ENCODE results near the gene POC1B.
"Not testable (repeated sequence)": the region's sequence is repeated elsewhere in the genome, so short reads cannot be mapped to it uniquely, and the experiment has no call there.

The POC1B gene

DNA sequence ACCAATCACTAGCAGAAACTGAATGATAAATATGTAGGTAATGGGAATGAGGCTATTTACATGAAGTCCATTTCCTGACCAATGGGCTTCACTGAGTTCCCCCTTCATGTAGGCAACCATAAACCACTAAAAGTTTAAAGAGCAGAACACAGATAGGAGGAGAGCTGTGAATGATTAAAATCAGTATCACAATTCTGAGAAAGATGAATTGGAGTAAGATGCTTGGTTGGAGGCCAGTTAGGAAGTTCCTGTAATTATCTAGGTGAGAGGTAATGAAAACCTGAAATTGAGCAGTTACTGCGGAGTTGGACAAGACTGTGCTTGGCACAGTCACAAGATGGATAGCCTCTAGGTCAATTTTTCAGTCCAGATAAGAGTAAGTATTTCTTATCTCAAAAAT is 57.8 kb downstream of the POC1B start:
- in situ Hi-C loops (cut with MboI; ENCODE audit: low sequenced_read_pairs) = no loop called here

DNA sequence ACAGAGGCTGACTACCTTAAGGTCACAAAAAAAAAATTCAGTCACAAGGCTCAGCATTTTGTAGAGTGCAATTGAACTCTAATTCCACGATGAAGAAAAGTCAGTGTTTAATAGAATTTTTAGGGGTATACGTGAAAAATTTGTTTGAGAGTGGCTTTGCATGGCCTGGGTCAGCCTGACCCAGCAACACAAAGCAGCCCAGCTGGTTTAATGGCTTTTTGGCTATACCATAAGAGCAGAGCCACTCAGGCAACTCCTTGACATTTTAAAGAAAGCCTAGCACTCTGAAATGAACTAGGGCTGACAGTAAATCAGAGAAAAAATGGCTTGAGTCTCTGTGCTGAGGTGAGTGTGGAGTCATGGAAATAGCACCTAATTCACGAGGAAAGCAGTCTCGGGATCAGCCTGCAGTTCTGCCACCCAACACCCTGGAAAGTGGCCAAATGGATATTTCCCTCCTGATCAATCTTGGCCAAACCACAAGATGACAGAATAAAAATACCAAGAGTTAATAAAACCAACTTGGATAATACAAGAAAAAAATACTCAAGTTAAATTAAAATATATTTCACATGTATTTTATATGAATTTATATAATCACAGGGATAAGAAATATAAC is 60.8 kb downstream of the POC1B start:
- in situ Hi-C loops (cut with MboI; ENCODE audit: low sequenced_read_pairs) = no loop called here

DNA sequence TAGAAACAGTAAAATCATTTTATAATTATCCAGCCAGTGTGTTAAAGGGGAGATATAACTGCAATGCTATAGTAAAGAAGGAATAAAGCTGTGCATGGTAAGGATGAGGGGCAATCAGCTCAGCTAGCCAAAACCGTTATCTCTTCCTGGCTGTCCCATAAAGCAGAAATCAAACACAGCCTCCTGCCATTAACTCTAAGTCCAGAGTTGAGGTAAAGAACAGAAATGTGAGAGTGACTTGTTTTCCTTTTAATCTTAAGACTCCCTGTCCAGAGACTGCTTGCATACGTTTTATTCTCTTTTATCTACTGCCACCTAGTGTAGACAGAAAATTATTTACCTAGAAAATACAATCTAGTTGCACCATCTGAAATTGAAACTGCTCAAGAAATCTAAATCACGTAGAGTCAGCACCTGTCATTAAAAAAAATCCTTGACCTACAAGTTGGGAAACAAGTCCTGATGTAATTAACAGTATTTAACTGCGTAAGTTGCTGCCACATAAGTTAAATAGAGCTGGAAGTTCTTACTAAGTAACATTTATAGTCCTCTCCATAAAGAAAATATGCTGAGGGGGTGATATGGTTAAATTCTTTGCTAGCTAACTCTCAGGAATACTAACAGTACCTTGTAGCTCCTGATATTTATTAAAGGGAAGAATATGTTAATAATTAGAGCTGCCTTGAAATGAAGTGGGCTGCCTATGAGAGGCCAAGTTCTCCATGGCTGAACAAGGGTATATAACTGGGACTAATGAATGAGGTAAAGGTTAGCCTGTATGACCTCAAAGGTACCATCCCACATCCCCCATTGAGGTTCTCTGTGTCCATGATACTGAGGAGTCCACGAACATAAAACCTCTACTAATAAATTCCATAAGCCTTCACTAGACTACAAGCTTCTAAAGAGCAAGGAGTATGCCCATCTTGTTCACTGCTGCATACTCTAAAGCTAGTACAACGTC is 63.9 kb downstream of the POC1B start:
- in situ Hi-C loops (cut with MboI; ENCODE audit: low sequenced_read_pairs) = no loop called here

DNA sequence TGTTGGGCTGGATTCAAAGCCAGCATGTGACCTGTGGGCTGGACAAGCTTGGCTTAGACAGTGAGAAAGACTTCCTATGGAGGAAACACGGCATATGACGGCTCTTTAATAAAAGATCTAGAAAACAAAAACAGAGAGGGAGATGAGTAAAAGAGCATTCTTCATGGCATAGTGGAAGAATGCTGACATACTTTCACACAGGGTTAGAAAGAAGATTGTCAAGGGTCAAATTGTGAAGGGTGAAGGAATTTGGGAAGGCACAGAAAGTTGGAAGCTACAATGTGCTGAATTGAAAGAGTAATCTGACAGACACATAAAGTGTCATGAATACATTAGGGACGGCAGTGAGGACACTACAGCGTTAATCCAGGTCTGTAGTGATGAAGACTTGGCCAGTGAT is 64.7 kb downstream of the POC1B start:
- in situ Hi-C loops (cut with MboI; ENCODE audit: low sequenced_read_pairs) = no loop called here

DNA sequence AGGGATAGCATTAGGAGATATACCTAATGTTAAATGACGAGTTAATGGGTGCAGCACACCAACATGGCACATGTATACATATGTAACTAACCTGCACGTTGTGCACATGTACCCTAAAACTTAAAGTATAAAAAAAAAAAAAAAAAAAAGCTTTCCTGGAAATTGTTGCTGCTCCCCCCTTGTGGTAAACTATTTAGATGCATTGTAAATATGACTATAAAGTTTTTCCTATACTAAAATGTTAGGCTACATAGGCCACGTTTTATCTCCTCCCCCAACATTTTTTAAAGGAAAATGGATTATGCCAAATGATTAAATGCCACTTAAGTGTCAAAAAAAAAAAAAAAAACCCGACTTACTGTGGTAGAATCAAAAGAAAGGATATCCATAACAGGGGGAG is 66.6 kb downstream of the POC1B start:
- in situ Hi-C loops (cut with MboI; ENCODE audit: low sequenced_read_pairs) = not testable (repeated sequence)

DNA sequence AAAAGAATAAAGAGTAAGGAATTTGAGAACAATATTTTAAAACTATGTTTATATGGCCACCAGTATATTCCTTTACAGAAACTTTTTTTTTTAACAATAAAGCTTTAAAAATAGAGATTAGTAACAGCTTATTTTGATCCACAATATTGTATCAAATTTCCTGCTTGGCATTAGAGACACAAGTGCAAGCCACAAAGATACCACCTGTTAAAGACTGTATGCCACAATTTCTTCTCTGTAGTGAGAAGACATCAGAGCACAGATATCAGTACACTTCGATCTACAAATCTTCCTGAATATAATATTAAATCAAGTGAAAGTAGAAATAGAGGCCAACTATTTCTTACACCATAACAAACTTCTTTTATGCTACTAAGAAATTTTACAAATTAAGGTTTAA is 69.3 kb downstream of the POC1B start:
- in situ Hi-C loops (cut with MboI; ENCODE audit: low sequenced_read_pairs) = no loop called here

DNA sequence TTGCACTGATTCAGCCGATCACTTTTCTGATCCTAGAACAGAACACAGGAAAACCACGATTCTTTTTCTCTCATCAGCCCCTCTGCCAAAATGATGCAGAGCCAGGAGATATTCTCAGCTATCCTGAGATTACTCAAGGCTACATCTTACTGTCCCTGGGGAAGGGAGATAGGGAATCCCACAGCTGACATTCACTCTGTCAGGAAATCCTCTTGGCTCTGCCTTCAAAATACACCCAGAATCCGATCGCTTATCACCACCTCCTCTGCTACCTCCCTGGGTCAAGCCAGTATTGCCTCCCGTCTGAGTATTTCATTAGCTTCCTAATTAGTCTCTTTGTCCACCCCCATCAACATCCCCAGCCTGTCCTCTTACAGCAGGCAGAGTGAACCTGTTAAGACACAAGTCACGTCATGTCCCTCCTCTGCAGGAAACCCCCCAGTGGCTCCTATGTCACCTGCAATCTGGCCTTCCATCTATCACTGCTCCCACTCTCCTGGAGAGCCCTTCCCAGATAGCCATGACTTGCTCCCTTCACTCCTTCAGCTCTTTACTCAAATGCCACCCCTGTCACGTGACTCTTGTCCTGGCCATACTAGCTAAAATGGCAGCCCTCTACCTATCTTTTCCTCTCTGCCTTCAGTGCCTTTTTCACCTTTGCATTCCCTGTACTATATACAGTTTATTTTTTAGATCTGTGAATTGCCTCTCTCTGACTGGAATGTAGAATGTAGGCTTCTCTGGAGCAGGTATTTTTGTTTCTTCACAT is 71.6 kb downstream of the POC1B start:
- in situ Hi-C loops (cut with MboI; ENCODE audit: low sequenced_read_pairs) = no loop called here

DNA sequence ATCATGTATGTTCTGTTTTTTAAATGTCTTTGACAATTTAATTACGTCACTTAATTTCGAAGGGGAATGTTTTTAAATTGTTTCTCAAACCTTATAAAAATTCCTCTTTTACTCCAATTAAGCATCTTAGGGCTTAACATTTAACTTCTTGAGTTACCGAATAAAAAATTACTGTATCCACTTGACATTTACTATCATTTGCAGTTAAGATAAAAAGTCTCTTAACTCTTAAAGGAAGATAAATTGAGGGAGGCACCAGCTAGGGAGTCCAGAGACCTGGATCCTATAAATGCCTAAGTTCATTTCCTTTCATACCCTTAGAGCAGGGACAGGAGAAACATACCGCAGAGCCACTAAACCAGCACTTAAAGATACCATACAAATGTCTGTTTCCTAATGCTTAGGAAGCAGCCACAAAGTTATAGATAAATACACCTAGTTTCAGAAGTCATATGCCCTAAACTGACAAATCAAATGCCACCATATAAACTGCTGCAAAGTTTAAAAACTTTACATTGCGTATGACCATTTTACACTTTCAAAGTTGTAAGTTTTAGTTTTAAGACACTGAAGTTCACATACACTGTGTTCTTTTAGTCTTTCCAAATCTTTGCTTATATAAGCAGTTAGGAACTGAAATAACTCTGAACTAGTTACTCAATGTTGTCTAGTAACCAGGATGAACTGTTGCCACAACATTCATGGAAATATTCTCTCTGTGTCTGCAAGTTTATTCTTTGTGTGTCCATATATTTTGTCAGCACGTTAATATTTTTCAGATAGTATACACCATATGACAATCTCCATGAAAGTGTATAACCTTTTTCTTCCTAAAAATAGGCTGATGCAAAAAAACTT is 72.5 kb downstream of the POC1B start:
- in situ Hi-C loops (cut with MboI; ENCODE audit: low sequenced_read_pairs) = no loop called here

DNA sequence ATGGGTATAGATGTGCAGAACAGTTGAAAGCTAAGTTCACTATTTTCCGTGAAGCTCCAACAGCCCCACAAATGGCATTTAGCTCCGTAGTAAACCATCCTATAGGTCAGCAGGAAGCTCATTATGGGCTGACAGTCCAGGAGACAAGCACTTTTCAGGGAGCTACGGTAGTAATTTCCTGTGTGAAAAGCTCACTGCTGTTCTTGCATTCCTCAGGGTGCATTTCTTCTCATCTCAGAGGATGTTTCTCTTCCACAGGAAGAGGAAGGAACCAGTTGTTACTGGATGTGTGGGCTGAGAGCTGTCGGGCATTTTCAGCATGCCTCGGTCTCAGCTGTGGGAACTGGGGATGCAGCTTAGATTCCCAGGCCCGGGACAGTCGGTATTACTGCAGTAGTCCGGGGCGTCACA is 74.0 kb downstream of the POC1B start:
- in situ Hi-C loops (cut with MboI; ENCODE audit: low sequenced_read_pairs) = no loop called here

DNA sequence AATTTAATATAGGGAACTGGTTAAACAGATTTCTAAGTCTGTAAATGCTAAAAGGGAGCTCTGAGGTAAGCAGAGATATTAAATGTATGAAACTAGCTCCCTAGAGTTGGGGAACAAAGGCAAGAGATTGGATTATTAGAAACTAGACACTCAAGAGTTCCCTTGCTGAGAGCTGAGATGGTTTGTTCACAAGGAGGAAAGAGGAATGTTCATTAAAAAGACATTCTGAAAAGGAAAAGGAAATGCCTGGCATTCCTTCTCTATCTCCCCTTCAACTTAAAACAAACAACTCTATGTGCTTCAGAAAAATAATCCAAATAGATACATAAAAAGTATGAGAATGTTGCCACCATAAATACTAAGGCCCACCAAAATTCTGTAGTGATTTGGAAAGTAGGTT is 74.9 kb downstream of the POC1B start:
- in situ Hi-C loops (cut with MboI; ENCODE audit: low sequenced_read_pairs) = no loop called here

DNA sequence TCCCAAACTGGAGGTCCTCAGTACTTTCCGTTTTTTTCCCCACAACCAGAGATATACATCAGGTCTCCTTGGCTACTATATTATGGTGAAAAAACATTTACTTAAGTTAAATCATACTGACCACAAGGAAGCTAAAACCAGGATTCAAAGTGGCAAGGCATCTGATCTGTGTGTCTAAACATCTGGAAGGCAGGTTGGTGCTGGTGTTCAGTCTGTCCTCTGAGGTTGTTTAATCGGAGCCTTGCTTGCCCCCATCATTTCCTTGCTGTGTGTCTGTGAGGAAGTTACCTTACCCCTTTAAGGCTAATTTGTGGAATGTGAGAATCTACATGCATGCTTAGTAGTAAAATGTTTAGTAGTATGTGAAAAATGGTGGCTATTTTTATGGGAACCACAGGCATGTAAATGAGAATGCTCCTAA is 76.9 kb downstream of the POC1B start:
- in situ Hi-C loops (cut with MboI; ENCODE audit: low sequenced_read_pairs) = no loop called here

DNA sequence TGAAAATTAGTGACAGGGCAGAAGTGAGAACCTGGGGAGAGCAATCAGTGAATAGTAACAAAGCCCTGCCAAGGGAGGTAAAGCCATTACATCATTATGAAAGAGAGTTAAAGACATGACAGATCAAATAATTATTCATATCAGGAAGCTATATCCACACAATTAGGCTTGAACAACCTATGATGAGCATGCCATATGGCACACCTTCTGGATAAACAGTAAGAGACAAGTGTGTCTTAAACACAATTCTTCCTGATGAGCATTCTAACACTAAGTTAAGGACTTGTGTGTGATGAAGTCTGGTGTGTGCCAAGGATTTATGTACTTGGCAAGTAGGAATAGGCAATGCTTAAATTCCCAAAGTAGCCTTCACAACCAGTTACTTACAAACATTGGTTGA is 77.3 kb downstream of the POC1B start:
- in situ Hi-C loops (cut with MboI; ENCODE audit: low sequenced_read_pairs) = no loop called here

DNA sequence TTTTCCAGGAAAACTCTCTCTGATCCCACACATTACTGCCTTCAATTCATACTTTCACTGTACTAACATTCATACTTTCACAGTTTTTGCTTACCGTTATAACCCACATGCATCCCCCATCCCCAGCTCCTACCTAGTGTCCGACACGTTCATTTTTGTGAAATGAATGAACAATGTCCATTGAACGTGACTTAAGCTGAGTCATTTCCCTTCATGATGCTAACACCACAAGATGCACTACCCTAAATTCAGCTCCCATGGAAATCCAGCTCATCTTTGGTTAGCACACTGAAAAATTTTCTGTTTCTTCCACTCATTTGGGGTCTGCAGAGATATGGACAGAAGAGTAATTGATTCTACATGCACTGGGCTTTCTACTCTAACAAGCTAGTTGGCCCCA is 85.9 kb downstream of the POC1B start:
- in situ Hi-C loops (cut with MboI; ENCODE audit: low sequenced_read_pairs) = no loop called here

DNA sequence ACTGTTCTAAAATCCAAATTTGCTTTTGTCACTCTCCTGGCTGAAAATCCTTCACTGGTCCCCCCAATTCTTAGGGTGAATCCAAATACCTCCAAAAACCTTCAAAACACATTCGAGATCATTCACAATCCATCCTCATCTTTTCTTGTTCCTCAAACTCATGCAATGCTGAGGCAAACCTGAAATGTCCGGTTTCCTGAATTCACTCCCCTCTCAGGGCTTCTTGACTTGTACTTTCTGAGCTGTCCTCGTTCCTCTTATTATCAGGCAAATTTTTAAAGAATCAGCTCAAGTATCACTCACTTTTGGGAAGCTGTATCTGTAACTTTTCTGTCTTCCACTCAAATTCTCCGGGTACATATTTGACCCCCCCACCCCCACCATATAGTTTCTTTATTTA is 88.6 kb downstream of the POC1B start:
- in situ Hi-C loops (cut with MboI; ENCODE audit: low sequenced_read_pairs) = no loop called here

DNA sequence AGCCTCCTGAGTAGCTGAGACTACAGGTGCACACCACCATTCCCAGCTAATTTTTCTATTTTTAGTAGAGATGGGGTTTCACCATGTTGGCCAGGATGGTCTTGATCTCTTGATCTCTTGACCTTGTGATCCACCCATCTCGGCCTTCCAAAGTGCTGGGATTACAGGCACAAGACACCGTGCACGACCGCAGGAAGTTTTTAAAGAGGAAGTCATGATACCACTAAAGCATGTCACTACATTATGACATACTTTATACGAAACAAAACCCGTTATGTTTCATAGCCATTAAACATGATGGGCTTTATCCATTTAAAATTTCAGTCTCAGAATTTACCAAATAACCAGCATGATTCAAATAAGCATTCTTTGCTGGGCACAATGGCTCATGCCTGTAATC is 89.8 kb downstream of the POC1B start:
- in situ Hi-C loops (cut with MboI; ENCODE audit: low sequenced_read_pairs) = no loop called here

DNA sequence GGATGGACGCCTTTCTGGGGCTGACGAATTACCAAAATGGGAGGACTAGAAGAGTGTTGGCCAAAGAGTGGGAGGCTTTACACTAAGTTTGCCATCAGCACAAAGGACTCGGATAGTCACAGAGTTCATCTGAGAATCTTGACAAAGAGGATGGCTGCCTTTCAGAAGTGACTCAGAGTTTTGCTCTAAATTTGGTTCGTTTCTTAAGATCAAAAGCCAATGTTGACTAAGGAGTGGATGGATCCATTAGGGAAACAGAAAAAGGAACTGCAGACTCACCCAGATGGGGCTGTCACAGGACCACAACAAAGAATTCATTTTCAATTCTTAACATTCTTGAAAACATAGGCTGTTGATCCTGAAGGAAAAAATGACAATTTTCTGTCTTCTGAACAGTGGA is 92.2 kb downstream of the POC1B start:
- in situ Hi-C loops (cut with MboI; ENCODE audit: low sequenced_read_pairs) = no loop called here

DNA sequence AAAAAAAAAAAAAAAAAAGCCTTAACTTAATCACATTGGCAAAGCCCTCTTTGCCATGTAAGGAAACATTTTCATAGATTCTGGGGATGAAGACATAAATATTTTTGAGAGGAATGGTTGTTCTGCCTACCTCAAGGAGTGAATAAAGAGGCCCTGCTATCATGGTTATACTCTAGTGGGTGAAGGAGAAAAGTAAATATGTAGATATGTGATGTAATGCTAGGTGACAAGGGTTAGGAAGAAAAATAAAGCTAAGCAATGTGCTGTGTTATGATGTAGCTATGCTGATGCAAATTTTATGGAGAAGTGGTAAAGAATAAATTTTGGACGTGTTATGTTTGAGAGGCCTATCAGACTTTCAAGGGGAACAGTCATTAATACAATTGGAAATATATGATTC is 93.5 kb downstream of the POC1B start:
- in situ Hi-C loops (cut with MboI; ENCODE audit: low sequenced_read_pairs) = no loop called here

DNA sequence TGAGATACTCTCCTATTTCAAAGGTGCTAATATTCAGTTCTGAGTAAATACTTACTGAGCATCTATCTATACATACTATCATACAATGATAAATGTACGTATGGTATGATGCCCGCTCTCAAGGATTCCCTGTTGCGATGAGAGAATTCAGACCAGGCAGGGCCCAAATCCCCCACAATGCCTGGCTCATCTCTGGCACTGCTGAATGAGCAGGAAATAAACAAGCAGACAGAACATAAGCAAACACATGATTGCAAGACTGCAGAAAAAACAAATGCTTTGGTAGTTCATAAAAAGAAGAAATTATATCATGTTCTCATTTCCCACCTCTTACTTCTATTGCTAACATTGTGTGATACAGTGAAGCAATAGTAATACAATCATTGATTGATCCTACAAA is 96.3 kb downstream of the POC1B start:
- in situ Hi-C loops (cut with MboI; ENCODE audit: low sequenced_read_pairs) = no loop called here

DNA sequence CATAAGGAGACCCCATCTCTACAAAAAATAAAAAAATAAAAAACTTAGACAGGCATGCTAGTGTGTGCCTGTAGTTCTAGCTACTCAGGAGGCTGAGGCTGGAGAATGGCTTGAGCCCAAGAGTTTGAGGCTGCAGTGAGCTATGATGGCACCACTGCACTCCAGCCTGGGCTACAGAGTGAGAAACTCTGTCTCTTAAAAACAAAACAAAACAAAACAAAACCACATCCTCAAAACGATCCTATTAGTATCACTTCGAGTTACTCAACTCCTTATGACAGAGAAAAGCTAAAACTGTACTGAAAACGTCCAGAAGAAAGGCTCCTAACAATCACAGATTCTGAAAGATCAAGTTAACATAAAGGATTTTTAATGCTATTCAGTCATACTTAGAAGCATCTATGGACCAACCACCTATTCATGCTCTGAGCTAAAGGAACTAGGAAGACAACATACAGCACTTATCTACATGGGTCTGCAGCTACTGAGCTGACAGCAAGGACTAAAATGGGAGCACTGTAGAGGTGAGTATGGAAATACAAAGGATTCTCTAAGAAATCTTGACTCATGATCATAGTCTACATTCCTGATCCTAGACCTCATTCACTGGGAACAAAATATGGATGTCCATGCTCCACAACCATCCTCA is 98.2 kb downstream of the POC1B start:
- in situ Hi-C loops (cut with MboI; ENCODE audit: low sequenced_read_pairs) = no loop called here

DNA sequence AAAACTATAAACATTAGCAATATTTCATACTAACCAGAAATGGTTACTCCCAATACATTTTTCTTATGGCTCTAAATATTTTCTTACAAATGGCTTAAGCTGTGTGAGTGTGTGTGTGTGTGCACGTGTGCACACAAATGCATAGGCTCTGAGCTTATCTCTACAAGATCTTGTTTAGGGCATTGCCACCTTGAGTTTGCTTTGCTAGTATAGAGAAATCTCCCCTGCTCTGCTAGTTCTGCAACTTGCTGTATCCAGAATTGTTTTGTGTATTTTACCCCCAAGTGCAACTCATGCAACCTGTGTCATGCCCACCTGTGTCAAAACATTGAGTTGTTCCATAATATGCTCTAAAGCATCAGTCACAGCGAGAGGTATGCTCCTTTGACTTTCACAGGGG is 101.0 kb downstream of the POC1B start:
- in situ Hi-C loops (cut with MboI; ENCODE audit: low sequenced_read_pairs) = no loop called here
